Measurements from ENCODE around the gene PRKCZ.

Gene PRKCZ

DNA sequence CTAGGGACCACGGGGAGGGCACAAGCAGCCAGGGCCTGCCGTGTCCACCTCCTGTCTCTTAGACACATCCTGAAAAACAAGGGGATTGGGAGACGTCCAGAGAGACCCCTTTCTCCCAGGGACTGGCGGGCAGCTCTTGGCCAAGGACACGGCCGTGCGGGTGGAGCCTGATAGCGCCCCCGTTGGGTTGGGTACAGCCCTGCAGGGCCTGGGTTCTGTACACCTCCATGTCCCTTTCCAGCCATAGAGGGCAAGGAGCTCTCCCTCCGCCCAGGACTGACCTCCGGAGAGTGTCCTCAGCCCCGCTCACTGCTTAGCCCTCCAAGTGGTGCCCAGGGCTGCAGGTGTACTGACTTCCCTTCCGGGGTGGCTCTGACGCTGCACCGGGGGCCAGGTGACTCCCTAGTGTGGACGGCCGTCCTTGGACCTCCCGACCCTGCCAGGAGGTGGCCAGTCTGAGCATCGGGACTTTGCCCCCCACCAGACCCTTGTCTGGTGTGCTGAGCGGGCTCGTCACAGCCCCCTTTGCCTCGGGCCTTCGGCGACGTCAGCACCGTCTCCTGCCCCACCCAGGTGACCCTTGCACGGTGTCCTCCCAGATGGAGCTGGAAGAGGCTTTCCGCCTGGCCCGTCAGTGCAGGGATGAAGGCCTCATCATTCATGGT, 5.8 kb downstream of the PRKCZ start:
- no peak for DNase-seq (ENCODE audit: low read depth)
- TF ChIP-seq, protein P1, sequence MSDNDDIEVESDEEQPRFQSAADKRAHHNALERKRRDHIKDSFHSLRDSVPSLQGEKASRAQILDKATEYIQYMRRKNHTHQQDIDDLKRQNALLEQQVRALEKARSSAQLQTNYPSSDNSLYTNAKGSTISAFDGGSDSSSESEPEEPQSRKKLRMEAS (IDR thresholded peaks at IDR 0.05; ENCODE audit: low read depth, low read length): no peak
- TF ChIP-seq CTCF (IDR thresholded peaks at IDR 0.05; ENCODE audit: low read depth, low read length) (peak; percentile 21), POLR2A (IDR thresholded peaks at IDR 0.05; ENCODE audit: extremely low read depth, insufficient read length) (no peak)
- no peak overlapping the region for H3K4me3 ChIP-seq (ENCODE audit: low read depth, low read length)

DNA sequence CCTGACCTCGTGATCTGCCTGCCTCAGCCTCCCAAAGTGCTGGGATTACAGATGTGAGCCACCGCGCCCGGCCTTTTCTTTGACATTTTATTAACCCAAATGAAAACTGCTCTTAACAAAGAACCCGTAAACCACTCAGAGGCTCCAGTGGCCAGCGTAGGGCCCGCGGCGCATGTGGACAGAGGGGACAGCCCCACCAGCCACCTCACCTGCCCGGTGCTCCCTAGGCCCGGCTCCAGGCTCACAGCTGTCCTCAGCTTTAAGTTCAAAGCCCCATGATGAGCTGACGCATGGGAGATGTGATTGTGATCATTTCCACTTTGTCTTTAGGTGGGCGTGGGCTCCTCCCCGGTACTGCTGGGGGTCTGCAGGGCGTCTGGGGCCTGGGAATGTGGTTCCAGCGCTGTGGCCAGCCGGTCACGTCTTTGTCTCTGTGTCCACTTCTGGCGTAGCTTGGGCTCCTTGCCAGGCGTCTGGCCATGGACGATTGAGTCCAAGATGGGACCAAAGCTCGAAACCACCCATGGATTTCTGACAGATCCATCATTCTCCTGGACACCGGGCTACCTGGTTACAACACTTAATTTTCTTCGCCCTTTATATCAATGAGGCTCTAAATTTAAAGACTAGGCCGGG, 6.9 kb downstream of the PRKCZ start:
- TF ChIP-seq, protein P1 (IDR thresholded peaks at IDR 0.05; ENCODE audit: low read depth, low read length): no peak
- TF ChIP-seq CTCF (IDR thresholded peaks at IDR 0.05; ENCODE audit: low read depth, low read length): no peak
- TF ChIP-seq POLR2A (IDR thresholded peaks at IDR 0.05; ENCODE audit: extremely low read depth, insufficient read length): no peak
- no peak for TF ChIP-seq MYC (IDR thresholded peaks at IDR 0.05; ENCODE audit: low read depth, low read length)
- no peak overlapping the region for H3K4me3 ChIP-seq (ENCODE audit: low read depth, low read length)
- DNase-seq (ENCODE audit: low read depth): no peak

DNA sequence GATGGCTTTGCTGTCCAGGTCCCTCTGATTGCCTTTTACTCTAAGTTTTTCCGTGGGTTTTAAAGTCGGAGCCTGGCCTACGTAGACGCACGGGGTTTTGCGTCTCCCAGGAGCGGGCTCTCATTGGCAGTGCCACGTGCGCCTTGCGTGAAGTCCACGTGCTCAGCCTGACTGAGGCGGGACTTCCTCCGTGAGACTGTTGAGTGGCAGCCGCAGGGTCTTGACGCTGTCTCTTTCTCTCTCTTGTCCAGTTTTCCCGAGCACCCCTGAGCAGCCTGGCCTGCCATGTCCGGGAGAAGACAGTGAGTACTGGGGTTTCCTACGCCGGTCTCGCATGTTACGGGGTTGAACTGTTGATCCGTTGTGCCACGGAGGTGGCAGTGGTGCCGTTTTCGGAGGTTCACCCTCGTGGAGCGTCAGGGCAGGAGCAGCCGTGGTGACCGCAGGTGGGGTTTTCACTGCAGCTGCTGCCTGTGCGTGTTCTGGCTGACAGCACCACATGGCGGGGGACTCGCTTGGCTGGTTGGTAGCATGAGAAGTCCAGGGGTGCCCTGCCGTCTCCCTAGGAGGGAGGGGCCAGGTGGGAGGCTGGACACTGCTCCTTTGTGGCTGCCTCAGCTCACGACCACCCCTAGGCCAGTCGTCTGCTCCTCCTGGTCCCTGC, 9.2 kb downstream of the PRKCZ start:
- no peak overlapping the region for H3K4me3 ChIP-seq (ENCODE audit: low read depth, low read length)
- no peak for TF ChIP-seq POLR2A (IDR thresholded peaks at IDR 0.05; ENCODE audit: extremely low read depth, insufficient read length)
- no peak for TF ChIP-seq CTCF (IDR thresholded peaks at IDR 0.05; ENCODE audit: low read depth, low read length)
- TF ChIP-seq MYC (IDR thresholded peaks at IDR 0.05; ENCODE audit: low read depth, low read length): no peak
- TF ChIP-seq, protein P1 (IDR thresholded peaks at IDR 0.05; ENCODE audit: low read depth, low read length): no peak
- no peak for DNase-seq (ENCODE audit: low read depth)

DNA sequence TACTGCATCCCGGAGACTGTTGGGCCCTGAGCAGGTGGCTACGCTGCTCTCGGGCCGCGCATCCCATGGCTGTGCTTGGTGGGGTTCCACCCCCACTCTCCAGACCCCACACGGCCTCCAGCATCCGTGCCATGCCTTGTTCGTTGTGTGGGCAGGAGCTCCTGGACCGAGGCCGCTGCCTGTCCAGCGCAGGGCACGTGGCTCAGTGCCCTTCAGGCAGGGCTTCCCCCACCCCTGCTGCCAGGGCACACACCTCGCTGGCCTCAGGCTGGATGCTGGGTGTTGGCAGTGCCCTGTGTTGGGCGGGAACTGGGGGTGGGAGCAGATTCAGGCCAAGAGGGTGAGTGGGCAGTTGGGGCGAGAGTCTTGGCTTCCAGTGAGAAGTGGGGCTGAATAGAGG, 9.9 kb downstream of the PRKCZ start:
- TF ChIP-seq, protein P1 (IDR thresholded peaks at IDR 0.05; ENCODE audit: low read depth, low read length): no peak
- no peak for TF ChIP-seq MYC (IDR thresholded peaks at IDR 0.05; ENCODE audit: low read depth, low read length)
- no peak for TF ChIP-seq POLR2A (IDR thresholded peaks at IDR 0.05; ENCODE audit: extremely low read depth, insufficient read length)
- no peak overlapping the region for H3K4me3 ChIP-seq (ENCODE audit: low read depth, low read length)
- DNase-seq (ENCODE audit: low read depth): no peak

DNA sequence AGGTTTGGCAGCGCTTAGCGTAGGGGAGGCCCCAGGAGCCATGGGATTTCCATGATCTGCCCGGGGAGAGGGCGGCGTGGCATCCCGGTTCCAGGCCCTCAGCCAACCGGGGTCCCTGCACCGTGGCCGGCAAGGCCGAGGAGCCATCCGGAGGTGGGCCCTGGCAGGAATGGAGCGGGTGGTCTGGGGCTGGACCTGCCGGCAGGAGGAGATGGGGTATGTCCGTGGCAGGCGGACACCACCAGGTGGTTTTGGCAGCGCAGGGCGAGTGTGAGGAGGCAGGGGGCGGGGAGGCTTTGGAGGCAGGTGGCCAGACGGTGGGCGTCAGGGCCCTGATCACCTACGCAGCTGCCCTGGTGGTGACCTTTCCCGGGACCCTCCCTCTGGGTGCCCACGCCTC, 10.3 kb downstream of the PRKCZ start:
- TF ChIP-seq MYC (IDR thresholded peaks at IDR 0.05; ENCODE audit: low read depth, low read length): no peak
- TF ChIP-seq, protein P1 (IDR thresholded peaks at IDR 0.05; ENCODE audit: low read depth, low read length): no peak
- DNase-seq (ENCODE audit: low read depth): no peak
- H3K4me3 ChIP-seq (ENCODE audit: low read depth, low read length): no peak overlapping the region

- DNase-seq (ENCODE audit: low read depth): no peak
- no peak overlapping the region for H3K4me3 ChIP-seq (ENCODE audit: low read depth, low read length)
- no peak for TF ChIP-seq POLR2A (IDR thresholded peaks at IDR 0.05; ENCODE audit: extremely low read depth, insufficient read length)
- TF ChIP-seq MYC (IDR thresholded peaks at IDR 0.05; ENCODE audit: low read depth, low read length): no peak
- no peak for TF ChIP-seq CTCF (IDR thresholded peaks at IDR 0.05; ENCODE audit: low read depth, low read length)
- TF ChIP-seq, protein P1 (IDR thresholded peaks at IDR 0.05; ENCODE audit: low read depth, low read length): no peak
Measured at GRCh38 chr1:2061065-2061778, 11.0 kb downstream of the PRKCZ start.

Data from NB4 (cell line).